Hepatocyte (in vitro differentiated cells): ENCODE results near the gene VEGFB.

ENCODE experiments used
- CTCF ChIP-seq: fragments of 200-600 bp; sonication (generic); IDR thresholded peaks from 2 replicates; pipeline ENCODE4 v1.5.1; 2016; ENCODE audit warnings: antibody characterized with exemption, mild to moderate bottlenecking; ENCODE audit not compliant: poor library complexity
- EZH2 ChIP-seq: fragments of 200-600 bp; sonication (generic); IDR thresholded peaks from 2 replicates; pipeline ENCODE4 v1.6.1; 2016; ENCODE audit warnings: antibody characterized with exemption, mild to moderate bottlenecking, borderline replicate concordance
- EZH2phosphoT487 ChIP-seq: fragments of 200-600 bp; sonication (generic); IDR thresholded peaks from one replicate; pipeline ENCODE4 v1.6.1; 2018; ENCODE audit warnings: antibody characterized with exemption, mild to moderate bottlenecking, low read depth, moderate library complexity; ENCODE audit not compliant: unreplicated experiment, severe bottlenecking

GRCh38 chr11:64216879-64217278, 17.5 kb upstream of the VEGFB start:
- TF ChIP-seq CTCF (no peak), EZH2phosphoT487 (no peak), EZH2 (no peak)
